ENCODE results near the gene CHADL. TPM values are rescaled to one million over a fixed set of nuclear protein-coding genes. Genes with fewer than 3 reads are reported as not detected.

Gene CHADL
- total and polyA plus RNA-seq, 10 of the 15 experiments (the other 5 are each of a cell fraction or from before 2014, with no cell fraction given), result 0.24 TPM; not detected in 9

GRCh38 chr22:41191467-41191866, 49.3 kb downstream of the CHADL start:
- Histone ChIP-seq H2AFZ (ENCODE audit: control insufficient read depth, low read depth, low read length) (no peak overlapping the region), H3K4me1 (ENCODE audit: control insufficient read depth, insufficient read depth, low read length) (no peaks in the 10 kb centered on the region), H3K4me3 (no peak overlapping the region), H3K4me2 (ENCODE audit: control insufficient read depth, insufficient read depth) (no peak overlapping the region), H3K27me3 (replicated peaks in 1 of 2; ENCODE audit: control insufficient read depth in 2 of 2, insufficient read depth in 2 of 2, low read length in 1 of 2) (no peaks in the 10 kb centered on the region), H3K9ac (ENCODE audit: control insufficient read depth, insufficient read depth, low read length) (no peak overlapping the region), H3K9me3 (replicated peaks; ENCODE audit: control insufficient read depth, insufficient read depth, low read length) (no peaks in the 10 kb centered on the region), H4K20me1 (ENCODE audit: control insufficient read depth, insufficient read depth) (no peaks in the 10 kb centered on the region), H3K36me3 (ENCODE audit: control insufficient read depth in 2 of 2, insufficient read depth in 2 of 2, low read length in 1 of 2) (no peaks in the 10 kb centered on the region), H3K79me2 (ENCODE audit: control insufficient read depth, insufficient read depth, low read length) (no peaks in the 10 kb centered on the region), H3K27ac (ENCODE audit: control insufficient read depth, insufficient read depth) (no peak overlapping the region)
- no TSS peak for BruUV-seq (replicated peaks)
- RAD21 ChIA-PET (ENCODE audit: unreplicated experiment), result no interaction called here
- CTCF ChIA-PET, result interaction anchor here (0.8 to 2.1 kb wide), 2 partner anchors 19 to 46 kb away, joined by 3 to 7 read pairs; no protein-coding TSS in a partner anchor
- 46% methylated on average over 2 of the region's 2 CpGs for WGBS (ENCODE audit: insufficient coverage, insufficient replicate concordance, low lambda C conversion rate, missing lambda C conversion rate)
- POLR2A ChIA-PET, result interaction anchor here (0.7 to 1.1 kb wide), 3 partner anchors 251 to 741 kb away, joined by 3 to 10 read pairs (median 5); no protein-coding TSS in a partner anchor
- ATAC-seq (no peak), FAIRE-seq (no peak), DNase-seq (ENCODE audit: low read depth, low spot score) (no peak)
- in situ Hi-C loops (cut with MboI) (no loop called here), intact Hi-C loops (cut with micrococcal nuclease; ENCODE audit: unreplicated experiment) (no loop called here)
- SMC1A ChIA-PET (ENCODE audit: uncharacterized antibody, unreplicated experiment), result no interaction called here
- no peak for TF ChIP-seq CREB1 (IDR thresholded peaks at IDR 0.05; ENCODE audit: low read depth)
- no peak for TF ChIP-seq KAT2A (conservative IDR thresholded peaks at IDR 0.05; ENCODE audit: control insufficient read depth, low read depth, low read length)
- no peak for TF ChIP-seq RB1 (IDR thresholded peaks at IDR 0.05; ENCODE audit: borderline replicate concordance)

GRCh38 chr22:41184679-41185078, 56.1 kb downstream of the CHADL start:
- no peak overlapping the region for H3K4me3 ChIP-seq
- no peaks in the 10 kb centered on the region for H3K4me1 ChIP-seq (ENCODE audit: control insufficient read depth, insufficient read depth, low read length)
- no peak for FAIRE-seq
- no peaks in the 10 kb centered on the region for H3K79me2 ChIP-seq (ENCODE audit: control insufficient read depth, insufficient read depth, low read length)
- intact Hi-C loops (cut with micrococcal nuclease; ENCODE audit: unreplicated experiment), result no loop called here
- WGBS (ENCODE audit: insufficient coverage, insufficient replicate concordance, low lambda C conversion rate, missing lambda C conversion rate), result 48% methylated on average over 3 of the region's 3 CpGs
- ChIA-PET CTCF (no interaction called here), SMC1A (ENCODE audit: uncharacterized antibody, unreplicated experiment) (no interaction called here), RAD21 (ENCODE audit: unreplicated experiment) (no interaction called here), POLR2A (interaction anchor here (0.5 to 0.6 kb wide), 2 partner anchors 103 to 279 kb away, joined by 3 to 6 read pairs; no protein-coding TSS in a partner anchor)
- H3K27me3 ChIP-seq (replicated peaks in 1 of 2; ENCODE audit: control insufficient read depth in 2 of 2, insufficient read depth in 2 of 2, low read length in 1 of 2), result no peaks in the 10 kb centered on the region
- in situ Hi-C loops (cut with MboI), result no loop called here
- H3K27ac ChIP-seq (ENCODE audit: control insufficient read depth, insufficient read depth), result no peak overlapping the region
- no peak for ATAC-seq
- DNase-seq (ENCODE audit: low read depth, low spot score), result no peak
- H3K36me3 ChIP-seq (ENCODE audit: control insufficient read depth in 2 of 2, insufficient read depth in 2 of 2, low read length in 1 of 2), result peaks cover 0 to 2% of the 10 kb centered on the region in 2 experiments; a peak in 2 of 4 replicates
- H4K20me1 ChIP-seq (ENCODE audit: control insufficient read depth, insufficient read depth), result no peaks in the 10 kb centered on the region
- H3K9ac ChIP-seq (ENCODE audit: control insufficient read depth, insufficient read depth, low read length), result no peak overlapping the region
- H3K4me2 ChIP-seq (ENCODE audit: control insufficient read depth, insufficient read depth), result no peak overlapping the region
- no TSS peak for BruUV-seq (replicated peaks)
- no peaks in the 10 kb centered on the region for H3K9me3 ChIP-seq (replicated peaks; ENCODE audit: control insufficient read depth, insufficient read depth, low read length)
- H2AFZ ChIP-seq (ENCODE audit: control insufficient read depth, low read depth, low read length), result no peak overlapping the region
- TF ChIP-seq CBX5 (IDR thresholded peaks at IDR 0.05; ENCODE audit: low read depth), result no peak
- TF ChIP-seq, protein P1, sequence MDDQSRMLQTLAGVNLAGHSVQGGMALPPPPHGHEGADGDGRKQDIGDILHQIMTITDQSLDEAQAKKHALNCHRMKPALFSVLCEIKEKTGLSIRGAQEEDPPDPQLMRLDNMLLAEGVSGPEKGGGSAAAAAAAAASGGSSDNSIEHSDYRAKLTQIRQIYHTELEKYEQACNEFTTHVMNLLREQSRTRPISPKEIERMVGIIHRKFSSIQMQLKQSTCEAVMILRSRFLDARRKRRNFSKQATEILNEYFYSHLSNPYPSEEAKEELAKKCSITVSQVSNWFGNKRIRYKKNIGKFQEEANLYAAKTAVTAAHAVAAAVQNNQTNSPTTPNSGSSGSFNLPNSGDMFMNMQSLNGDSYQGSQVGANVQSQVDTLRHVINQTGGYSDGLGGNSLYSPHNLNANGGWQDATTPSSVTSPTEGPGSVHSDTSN (IDR thresholded peaks at IDR 0.05; ENCODE audit: insufficient replicate concordance, low read depth, low read length), result no peak
- TF ChIP-seq MYB (IDR thresholded peaks at IDR 0.05; ENCODE audit: borderline replicate concordance, low read depth, low read length), result no peak
- TF ChIP-seq, protein P2, sequence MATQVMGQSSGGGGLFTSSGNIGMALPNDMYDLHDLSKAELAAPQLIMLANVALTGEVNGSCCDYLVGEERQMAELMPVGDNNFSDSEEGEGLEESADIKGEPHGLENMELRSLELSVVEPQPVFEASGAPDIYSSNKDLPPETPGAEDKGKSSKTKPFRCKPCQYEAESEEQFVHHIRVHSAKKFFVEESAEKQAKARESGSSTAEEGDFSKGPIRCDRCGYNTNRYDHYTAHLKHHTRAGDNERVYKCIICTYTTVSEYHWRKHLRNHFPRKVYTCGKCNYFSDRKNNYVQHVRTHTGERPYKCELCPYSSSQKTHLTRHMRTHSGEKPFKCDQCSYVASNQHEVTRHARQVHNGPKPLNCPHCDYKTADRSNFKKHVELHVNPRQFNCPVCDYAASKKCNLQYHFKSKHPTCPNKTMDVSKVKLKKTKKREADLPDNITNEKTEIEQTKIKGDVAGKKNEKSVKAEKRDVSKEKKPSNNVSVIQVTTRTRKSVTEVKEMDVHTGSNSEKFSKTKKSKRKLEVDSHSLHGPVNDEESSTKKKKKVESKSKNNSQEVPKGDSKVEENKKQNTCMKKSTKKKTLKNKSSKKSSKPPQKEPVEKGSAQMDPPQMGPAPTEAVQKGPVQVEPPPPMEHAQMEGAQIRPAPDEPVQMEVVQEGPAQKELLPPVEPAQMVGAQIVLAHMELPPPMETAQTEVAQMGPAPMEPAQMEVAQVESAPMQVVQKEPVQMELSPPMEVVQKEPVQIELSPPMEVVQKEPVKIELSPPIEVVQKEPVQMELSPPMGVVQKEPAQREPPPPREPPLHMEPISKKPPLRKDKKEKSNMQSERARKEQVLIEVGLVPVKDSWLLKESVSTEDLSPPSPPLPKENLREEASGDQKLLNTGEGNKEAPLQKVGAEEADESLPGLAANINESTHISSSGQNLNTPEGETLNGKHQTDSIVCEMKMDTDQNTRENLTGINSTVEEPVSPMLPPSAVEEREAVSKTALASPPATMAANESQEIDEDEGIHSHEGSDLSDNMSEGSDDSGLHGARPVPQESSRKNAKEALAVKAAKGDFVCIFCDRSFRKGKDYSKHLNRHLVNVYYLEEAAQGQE (IDR thresholded peaks at IDR 0.05; ENCODE audit: low read depth, low read length), result no peak
- no peak for TF ChIP-seq POLR2A (IDR thresholded peaks at IDR 0.05; ENCODE audit: low read depth, low read length)
- no peak for TF ChIP-seq PML (IDR thresholded peaks at IDR 0.05; ENCODE audit: low read length)
- no peak for TF ChIP-seq RUNX3 (IDR thresholded peaks at IDR 0.05; ENCODE audit: low read length)
- no peak for TF ChIP-seq POU2F2 (IDR thresholded peaks at IDR 0.05; ENCODE audit: borderline replicate concordance, low read depth, low read length)
